Activated CD8-positive, alpha-beta memory T cell treated with anti-CD3 and anti-CD28 coated beads, Interleukin-2, amount 10 ng/mL, durations not matched to agents 7 days and 5 days (primary cell): Measurements from ENCODE around the gene SLIT3. TPM values are rescaled to one million over a fixed set of nuclear protein-coding genes. Genes with fewer than 3 reads are reported as not detected.

ENCODE experiments used
- ATAC-seq: fragments of 150-1000 bp; cut with Tn5 transposase; one replicate; pipeline ENCODE4 v1.10.0; 2021; ENCODE audit warnings: moderate library complexity
- CTCF ChIA-PET: fragments of 350-600 bp; sonication (Branson Sonifier 250); formaldehyde crosslinking; loops from one replicate; lab custom pipeline; 2021; ENCODE audit warnings: antibody characterized with exemption; lab: Charles Lee
- DNase-seq: peaks from one replicate; pipeline ENCODE4 v3.0.0-alpha.2; 2020
- H3K27ac Mint-ChIP-seq: one replicate; pipeline ENCODE4 v1.8.0; 2021; ENCODE audit warnings: mild to moderate bottlenecking, mixed read lengths
- H3K27me3 Mint-ChIP-seq: one replicate; pipeline ENCODE4 v1.8.0; 2021; ENCODE audit warnings: mixed read lengths
- H3K36me3 Mint-ChIP-seq: one replicate; pipeline ENCODE4 v1.8.0; 2021; ENCODE audit warnings: mild to moderate bottlenecking, mixed read lengths
- H3K4me1 Mint-ChIP-seq: one replicate; pipeline ENCODE4 v1.8.0; 2021; ENCODE audit warnings: mixed read lengths
- H3K4me3 Mint-ChIP-seq: one replicate; pipeline ENCODE4 v1.8.0; 2021; ENCODE audit warnings: mild to moderate bottlenecking, moderate library complexity, mixed read lengths
- H3K9me3 Mint-ChIP-seq: one replicate; pipeline ENCODE4 v1.8.0; 2022; ENCODE audit warnings: low read depth, mixed read lengths
- total RNA-seq, 2 experiments: library from RNA; stranded (reverse); gene quantifications; one replicate each; pipeline ENCODE4 v1.2.3, GENCODE V29; 2021

SLIT3 gene
- total RNA-seq, 2 experiments from 2014 or later = 0.09 TPM; not detected in 1

- ATAC-seq = no peak
- no peak overlapping the region for H3K4me3 Mint-ChIP-seq
- no peak for DNase-seq
- peaks cover 2% of the 10 kb centered on the region for H3K27me3 Mint-ChIP-seq
- H3K36me3 Mint-ChIP-seq = no peaks in the 10 kb centered on the region
- H3K4me1 Mint-ChIP-seq = no peaks in the 10 kb centered on the region
- H3K9me3 Mint-ChIP-seq = no peaks in the 10 kb centered on the region
- no peak overlapping the region for H3K27ac Mint-ChIP-seq
- CTCF ChIA-PET = no interaction called here
Measured at GRCh38 chr5:168826246-168826725, 474.7 kb downstream of the SLIT3 start.

- H3K9me3 Mint-ChIP-seq = no peaks in the 10 kb centered on the region
- no peaks in the 10 kb centered on the region for H3K4me1 Mint-ChIP-seq
- DNase-seq (no peak), ATAC-seq (no peak)
- CTCF ChIA-PET = no interaction called here
- H3K27me3 Mint-ChIP-seq = peaks cover 2% of the 10 kb centered on the region
- H3K36me3 Mint-ChIP-seq = no peaks in the 10 kb centered on the region
- no peak overlapping the region for H3K4me3 Mint-ChIP-seq
- H3K27ac Mint-ChIP-seq = no peak overlapping the region
Measured at GRCh38 chr5:168822745-168823281, 478.1 kb downstream of the SLIT3 start.

- no peaks in the 10 kb centered on the region for H3K36me3 Mint-ChIP-seq
- DNase-seq (no peak), ATAC-seq (no peak)
- CTCF ChIA-PET = no interaction called here
- no peak overlapping the region for H3K4me3 Mint-ChIP-seq
- no peak overlapping the region for H3K27ac Mint-ChIP-seq
- H3K9me3 Mint-ChIP-seq = no peaks in the 10 kb centered on the region
- H3K4me1 Mint-ChIP-seq = no peaks in the 10 kb centered on the region
- peaks cover 2% of the 10 kb centered on the region for H3K27me3 Mint-ChIP-seq
Measured at GRCh38 chr5:168822248-168822744, 478.6 kb downstream of the SLIT3 start.

GRCh38 chr5:168820874-168821273, 480.1 kb downstream of the SLIT3 start:
- Mint-ChIP-seq H3K9me3 (no peaks in the 10 kb centered on the region), H3K27me3 (peaks cover 2% of the 10 kb centered on the region), H3K36me3 (no peaks in the 10 kb centered on the region), H3K4me3 (no peak overlapping the region), H3K27ac (no peak overlapping the region), H3K4me1 (no peaks in the 10 kb centered on the region)
- CTCF ChIA-PET = no interaction called here
- ATAC-seq (no peak), DNase-seq (no peak)

- H3K27me3 Mint-ChIP-seq = peaks cover 2% of the 10 kb centered on the region
- H3K4me3 Mint-ChIP-seq = no peak overlapping the region
- CTCF ChIA-PET = no interaction called here
- H3K9me3 Mint-ChIP-seq = no peaks in the 10 kb centered on the region
- no peak for DNase-seq
- H3K4me1 Mint-ChIP-seq = no peaks in the 10 kb centered on the region
- H3K27ac Mint-ChIP-seq = no peak overlapping the region
- H3K36me3 Mint-ChIP-seq = no peaks in the 10 kb centered on the region
- no peak for ATAC-seq
Measured at GRCh38 chr5:168819004-168819621, 481.8 kb downstream of the SLIT3 start.

- CTCF ChIA-PET = no interaction called here
- Mint-ChIP-seq H3K27ac (no peak overlapping the region), H3K9me3 (no peaks in the 10 kb centered on the region), H3K36me3 (no peaks in the 10 kb centered on the region), H3K4me1 (no peaks in the 10 kb centered on the region), H3K4me3 (no peak overlapping the region), H3K27me3 (peaks cover 2% of the 10 kb centered on the region)
- ATAC-seq (no peak), DNase-seq (no peak)
Measured at GRCh38 chr5:168818558-168818957, 482.4 kb downstream of the SLIT3 start.

- H3K4me1 Mint-ChIP-seq = no peaks in the 10 kb centered on the region
- no peaks in the 10 kb centered on the region for H3K36me3 Mint-ChIP-seq
- peaks cover 4% of the 10 kb centered on the region for H3K27me3 Mint-ChIP-seq
- no peak for DNase-seq
- ATAC-seq = no peak
- no peaks in the 10 kb centered on the region for H3K9me3 Mint-ChIP-seq
- CTCF ChIA-PET = no interaction called here
- no peak overlapping the region for H3K4me3 Mint-ChIP-seq
- no peak overlapping the region for H3K27ac Mint-ChIP-seq
Measured at GRCh38 chr5:168817591-168817990, 483.3 kb downstream of the SLIT3 start.

- CTCF ChIA-PET = no interaction called here
- Mint-ChIP-seq H3K36me3 (no peaks in the 10 kb centered on the region), H3K9me3 (no peaks in the 10 kb centered on the region), H3K4me1 (no peaks in the 10 kb centered on the region), H3K27ac (no peak overlapping the region), H3K4me3 (no peak overlapping the region), H3K27me3 (peaks cover 2% of the 10 kb centered on the region)
- ATAC-seq = no peak
- no peak for DNase-seq
Measured at GRCh38 chr5:168816661-168817060, 484.3 kb downstream of the SLIT3 start.

- H3K27ac Mint-ChIP-seq = no peak overlapping the region
- H3K36me3 Mint-ChIP-seq = no peaks in the 10 kb centered on the region
- no peaks in the 10 kb centered on the region for H3K4me1 Mint-ChIP-seq
- CTCF ChIA-PET = no interaction called here
- no peak overlapping the region for H3K4me3 Mint-ChIP-seq
- H3K27me3 Mint-ChIP-seq = peaks cover 2% of the 10 kb centered on the region
- ATAC-seq = no peak
- H3K9me3 Mint-ChIP-seq = no peaks in the 10 kb centered on the region
- no peak for DNase-seq
Measured at GRCh38 chr5:168813184-168813968, 487.6 kb downstream of the SLIT3 start.

GRCh38 chr5:168810641-168811040, 490.3 kb downstream of the SLIT3 start:
- H3K4me3 Mint-ChIP-seq = no peak overlapping the region
- H3K27ac Mint-ChIP-seq = no peak overlapping the region
- peaks cover 6% of the 10 kb centered on the region for H3K27me3 Mint-ChIP-seq
- DNase-seq (no peak), ATAC-seq (no peak)
- H3K4me1 Mint-ChIP-seq = no peaks in the 10 kb centered on the region
- H3K9me3 Mint-ChIP-seq = no peaks in the 10 kb centered on the region
- H3K36me3 Mint-ChIP-seq = no peaks in the 10 kb centered on the region
- CTCF ChIA-PET = no interaction called here

GRCh38 chr5:168809218-168809617, 491.7 kb downstream of the SLIT3 start:
- no peak overlapping the region for H3K27ac Mint-ChIP-seq
- ATAC-seq (no peak), DNase-seq (no peak)
- H3K36me3 Mint-ChIP-seq = no peaks in the 10 kb centered on the region
- peaks cover 7% of the 10 kb centered on the region for H3K27me3 Mint-ChIP-seq
- no peaks in the 10 kb centered on the region for H3K9me3 Mint-ChIP-seq
- no peak overlapping the region for H3K4me3 Mint-ChIP-seq
- H3K4me1 Mint-ChIP-seq = no peaks in the 10 kb centered on the region
- CTCF ChIA-PET = no interaction called here

- H3K27me3 Mint-ChIP-seq = peaks cover 5% of the 10 kb centered on the region
- no peaks in the 10 kb centered on the region for H3K36me3 Mint-ChIP-seq
- no peaks in the 10 kb centered on the region for H3K9me3 Mint-ChIP-seq
- CTCF ChIA-PET = no interaction called here
- H3K4me3 Mint-ChIP-seq = no peak overlapping the region
- H3K27ac Mint-ChIP-seq = no peak overlapping the region
- no peaks in the 10 kb centered on the region for H3K4me1 Mint-ChIP-seq
- DNase-seq (no peak), ATAC-seq (no peak)
Measured at GRCh38 chr5:168808051-168808616, 492.8 kb downstream of the SLIT3 start.

GRCh38 chr5:168807287-168807686, 493.7 kb downstream of the SLIT3 start:
- H3K27me3 Mint-ChIP-seq = peaks cover 5% of the 10 kb centered on the region
- H3K36me3 Mint-ChIP-seq = no peaks in the 10 kb centered on the region
- H3K27ac Mint-ChIP-seq = no peak overlapping the region
- H3K9me3 Mint-ChIP-seq = no peaks in the 10 kb centered on the region
- CTCF ChIA-PET = no interaction called here
- ATAC-seq = no peak
- H3K4me1 Mint-ChIP-seq = no peaks in the 10 kb centered on the region
- no peak for DNase-seq
- H3K4me3 Mint-ChIP-seq = no peak overlapping the region
